PFSK-1 (cell line): ENCODE measurements around the gene AP3D1.

Experiments
- FOXP2 ChIP-seq: optimal IDR thresholded peaks from 2 replicates; pipeline ENCODE3; 2011; ENCODE audit warnings: borderline replicate concordance, control low read depth, inconsistent platforms; ENCODE audit not compliant: insufficient read depth; ENCODE audit errors: extremely low read length, extremely low read depth
- POLR2AphosphoS5 ChIP-seq: IDR thresholded peaks from 2 replicates; pipeline ENCODE4 v1.6.1; 2012; ENCODE audit warnings: low read depth, mild to moderate bottlenecking, control low read depth, low read length, moderate library complexity
- REST ChIP-seq, 2 experiments: IDR thresholded peaks; 2 replicates each; pipeline versions ENCODE4 v1.6.1 to v1.8.0; 2011 to 2012; ENCODE audit warnings: low read depth in 2 of 2, low read length in 2 of 2, control low read depth in 1 of 2, inconsistent platforms in 1 of 2, mild to moderate bottlenecking in 1 of 2, moderate library complexity in 1 of 2; ENCODE audit not compliant: insufficient read depth in 1 of 2
- SIN3A ChIP-seq: IDR thresholded peaks from 2 replicates; pipeline ENCODE4 v1.6.1; 2012; ENCODE audit warnings: mild to moderate bottlenecking, low read length, moderate library complexity, borderline replicate concordance; ENCODE audit not compliant: insufficient read depth
- TAF1 ChIP-seq: IDR thresholded peaks from 2 replicates; pipeline ENCODE4 v1.6.1; 2012; ENCODE audit warnings: low read length, control low read depth, borderline replicate concordance; ENCODE audit not compliant: insufficient read depth

GRCh38 chr19:2097886-2098327, 53.5 kb downstream of the AP3D1 start:
- TF ChIP-seq REST (IDR thresholded peaks at IDR 0.05; ENCODE audit: insufficient read depth in 1 of 2, low read depth in 2 of 2, low read length in 2 of 2) (no peak), POLR2AphosphoS5 (peak; percentile 20; the same call in 1 of the 2 replicates), SIN3A (no peak), TAF1 (no peak), FOXP2 (no peak)
